ENCODE data around the gene PTGIS.

Gene PTGIS

DNA sequence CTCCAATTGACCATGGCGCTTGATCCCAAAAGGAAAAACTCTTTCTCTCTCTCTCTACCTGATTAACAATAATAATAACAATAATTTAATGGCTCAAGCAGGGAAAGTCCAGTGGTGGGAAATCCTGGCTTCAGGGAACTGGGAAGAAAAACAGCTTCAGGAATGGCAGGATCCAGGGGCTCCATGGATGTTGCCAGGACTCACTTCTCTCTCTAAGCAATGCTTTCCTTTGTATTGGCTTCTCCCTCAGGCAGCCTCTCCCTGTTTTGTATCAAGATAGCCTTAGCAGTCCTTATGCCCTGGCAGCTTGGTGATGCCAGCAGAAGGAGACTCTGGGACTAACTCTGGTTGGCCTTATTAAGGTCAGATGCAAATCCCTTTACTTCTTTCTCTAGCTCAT lies 13.5 kb upstream of the PTGIS start:
- TF ChIP-seq, protein P1, sequence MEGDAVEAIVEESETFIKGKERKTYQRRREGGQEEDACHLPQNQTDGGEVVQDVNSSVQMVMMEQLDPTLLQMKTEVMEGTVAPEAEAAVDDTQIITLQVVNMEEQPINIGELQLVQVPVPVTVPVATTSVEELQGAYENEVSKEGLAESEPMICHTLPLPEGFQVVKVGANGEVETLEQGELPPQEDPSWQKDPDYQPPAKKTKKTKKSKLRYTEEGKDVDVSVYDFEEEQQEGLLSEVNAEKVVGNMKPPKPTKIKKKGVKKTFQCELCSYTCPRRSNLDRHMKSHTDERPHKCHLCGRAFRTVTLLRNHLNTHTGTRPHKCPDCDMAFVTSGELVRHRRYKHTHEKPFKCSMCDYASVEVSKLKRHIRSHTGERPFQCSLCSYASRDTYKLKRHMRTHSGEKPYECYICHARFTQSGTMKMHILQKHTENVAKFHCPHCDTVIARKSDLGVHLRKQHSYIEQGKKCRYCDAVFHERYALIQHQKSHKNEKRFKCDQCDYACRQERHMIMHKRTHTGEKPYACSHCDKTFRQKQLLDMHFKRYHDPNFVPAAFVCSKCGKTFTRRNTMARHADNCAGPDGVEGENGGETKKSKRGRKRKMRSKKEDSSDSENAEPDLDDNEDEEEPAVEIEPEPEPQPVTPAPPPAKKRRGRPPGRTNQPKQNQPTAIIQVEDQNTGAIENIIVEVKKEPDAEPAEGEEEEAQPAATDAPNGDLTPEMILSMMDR (IDR thresholded peaks at IDR 0.05; ENCODE audit: low read depth, low read length, missing control alignments): no peak
- DNase-seq (ENCODE audit: extremely low read depth, low read depth): no peak
- no peak overlapping the region for H3K4me3 ChIP-seq (replicated peaks; ENCODE audit: low read depth, low read length)

DNA sequence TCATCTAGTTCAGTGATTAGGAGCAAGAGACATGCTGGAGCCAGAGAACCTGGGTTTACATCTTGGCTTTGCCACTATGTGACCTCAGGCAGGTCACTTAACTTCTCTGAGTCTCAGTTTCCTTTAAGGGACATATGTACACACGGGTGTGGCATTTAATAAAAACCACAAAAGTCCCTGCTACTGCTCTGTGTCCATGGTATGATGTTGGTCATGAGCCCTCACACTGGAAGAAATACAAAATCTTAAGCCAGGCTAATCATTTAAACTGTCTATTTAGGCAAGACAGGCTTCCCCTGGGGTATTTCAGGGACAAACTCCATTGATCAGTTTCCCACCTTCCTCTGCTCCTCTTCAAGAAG lies 12.9 kb upstream of the PTGIS start:
- DNase-seq (ENCODE audit: extremely low read depth, low read depth): no peak
- no peak overlapping the region for H3K4me3 ChIP-seq (replicated peaks; ENCODE audit: low read depth, low read length)
- TF ChIP-seq, protein P1 (IDR thresholded peaks at IDR 0.05; ENCODE audit: low read depth, low read length, missing control alignments): no peak

DNA sequence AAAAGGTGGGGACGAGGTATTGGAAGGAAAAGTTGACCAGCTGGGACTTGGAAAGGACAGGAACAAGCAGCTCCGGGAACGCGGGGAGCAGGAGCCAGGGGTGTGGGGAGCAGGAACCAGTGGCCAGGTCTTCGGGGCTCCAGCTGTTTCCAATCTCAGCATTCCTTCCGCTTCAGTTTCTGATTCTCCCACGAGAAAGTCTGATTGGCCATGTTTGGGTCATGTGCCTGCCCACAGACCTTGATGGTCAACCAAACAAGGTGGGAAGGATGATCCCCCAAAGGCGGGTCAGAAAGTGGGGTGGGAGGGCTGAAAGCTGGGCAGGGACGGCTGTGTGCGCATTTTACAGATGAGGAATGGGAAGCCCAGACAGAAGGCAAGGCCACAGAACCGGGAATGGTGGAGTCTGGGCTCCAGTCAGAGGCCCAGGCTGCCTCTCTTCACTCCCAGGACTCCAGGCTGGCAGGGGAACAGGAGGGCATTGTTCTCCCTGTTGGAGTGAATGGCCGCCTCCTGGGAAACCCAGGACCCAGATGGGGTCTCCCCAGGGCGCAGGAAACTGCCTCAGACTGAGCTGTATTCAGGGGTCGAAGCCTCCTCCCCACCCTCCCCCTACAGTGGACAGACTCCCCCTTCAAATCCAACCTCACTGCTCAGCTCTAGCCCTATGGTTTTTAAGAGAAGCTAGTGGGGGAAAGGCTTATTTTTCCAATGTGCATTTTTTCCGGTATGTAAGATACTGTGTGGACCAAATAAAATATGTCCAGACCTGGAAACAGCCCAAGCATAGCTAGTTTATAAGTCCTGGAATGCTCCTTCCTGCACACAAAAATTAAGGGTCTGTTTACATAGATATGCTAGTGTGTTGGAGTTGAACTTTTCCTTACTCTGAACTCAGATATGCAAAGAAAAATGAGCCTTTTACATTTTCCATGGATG lies 12.2 kb upstream of the PTGIS start:
- H3K4me3 ChIP-seq (replicated peaks; ENCODE audit: low read depth, low read length): no peak overlapping the region
- TF ChIP-seq, protein P1 (IDR thresholded peaks at IDR 0.05; ENCODE audit: low read depth, low read length, missing control alignments): no peak
- no peak for DNase-seq (ENCODE audit: extremely low read depth, low read depth)

DNA sequence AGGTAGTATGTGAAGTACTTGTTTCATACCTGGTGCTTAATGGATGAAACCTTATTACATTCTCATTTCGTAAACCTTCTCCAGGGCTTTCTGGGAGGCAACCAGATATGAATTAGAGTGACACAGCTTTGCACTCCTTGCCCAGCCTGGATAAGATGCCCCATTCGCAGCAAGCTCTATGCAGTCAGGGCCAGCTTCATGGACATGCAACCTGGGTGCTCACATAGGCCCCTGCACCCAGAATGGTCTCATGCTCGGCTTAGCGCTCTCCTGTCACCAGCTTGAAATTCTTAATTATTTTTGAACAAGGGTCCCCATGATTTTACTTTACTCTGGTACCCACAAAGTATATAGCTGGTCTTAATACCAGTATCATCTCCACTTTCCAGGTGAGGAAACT lies 11.3 kb upstream of the PTGIS start:
- no peak for DNase-seq (ENCODE audit: extremely low read depth, low read depth)
- TF ChIP-seq, protein P1 (IDR thresholded peaks at IDR 0.05; ENCODE audit: low read depth, low read length, missing control alignments): no peak
- no peak overlapping the region for H3K4me3 ChIP-seq (replicated peaks; ENCODE audit: low read depth, low read length)

DNA sequence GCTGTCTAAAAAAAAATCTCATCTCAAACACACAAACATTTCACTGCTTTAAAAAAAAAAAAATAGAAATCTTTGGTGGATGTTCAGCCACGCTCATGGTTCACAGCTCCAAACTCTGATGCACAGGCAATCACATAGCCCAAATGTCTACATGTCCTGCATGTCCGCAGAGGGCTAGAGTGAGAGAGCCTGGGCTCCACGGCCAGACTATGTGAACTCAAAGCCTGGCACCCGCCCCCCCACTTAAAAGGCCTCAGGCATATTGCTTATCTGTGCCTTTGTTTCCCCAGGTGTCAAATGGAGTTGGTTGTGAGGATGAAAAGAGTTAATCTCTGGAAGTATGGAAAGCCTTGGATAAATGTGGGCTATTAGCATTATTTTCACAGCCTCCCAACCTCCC lies 10.5 kb upstream of the PTGIS start:
- TF ChIP-seq, protein P1 (IDR thresholded peaks at IDR 0.05; ENCODE audit: low read depth, low read length, missing control alignments): no peak
- no peak for DNase-seq (ENCODE audit: extremely low read depth, low read depth)
- H3K4me3 ChIP-seq (replicated peaks; ENCODE audit: low read depth, low read length): no peak overlapping the region

DNA sequence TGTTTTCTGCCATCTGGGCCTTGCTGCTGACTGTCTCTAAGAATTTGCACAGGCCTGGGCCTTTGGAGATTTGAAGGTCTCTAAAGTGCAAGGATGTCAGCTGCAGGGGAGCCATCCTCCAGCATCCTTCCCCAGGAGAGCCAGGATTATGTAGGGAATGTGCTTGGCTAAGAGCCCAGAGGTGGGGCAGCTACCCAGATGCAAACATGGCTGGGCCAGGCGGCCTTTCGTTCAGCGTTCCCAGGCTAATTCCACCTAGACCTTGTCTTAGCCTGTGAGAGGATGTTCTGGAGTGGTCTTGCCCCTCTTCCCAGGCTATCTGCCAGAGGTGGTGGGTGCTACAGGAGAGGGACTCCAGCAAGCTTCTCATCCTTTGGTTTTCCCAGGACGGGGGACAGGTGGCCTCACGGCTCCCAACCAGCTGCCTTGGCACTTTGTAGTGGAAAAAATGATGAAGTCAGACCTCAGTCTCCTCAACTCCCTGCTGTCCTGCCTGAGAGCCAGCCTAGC lies 7.7 kb upstream of the PTGIS start:
- H3K4me3 ChIP-seq (replicated peaks; ENCODE audit: low read depth, low read length): no peak overlapping the region
- no peak for DNase-seq (ENCODE audit: extremely low read depth, low read depth)
- TF ChIP-seq, protein P1 (IDR thresholded peaks at IDR 0.05; ENCODE audit: low read depth, low read length, missing control alignments): no peak

Data from HFF-Myc (cell line).